ENCODE measurements around the gene FBN1.

The FBN1 gene

DNA sequence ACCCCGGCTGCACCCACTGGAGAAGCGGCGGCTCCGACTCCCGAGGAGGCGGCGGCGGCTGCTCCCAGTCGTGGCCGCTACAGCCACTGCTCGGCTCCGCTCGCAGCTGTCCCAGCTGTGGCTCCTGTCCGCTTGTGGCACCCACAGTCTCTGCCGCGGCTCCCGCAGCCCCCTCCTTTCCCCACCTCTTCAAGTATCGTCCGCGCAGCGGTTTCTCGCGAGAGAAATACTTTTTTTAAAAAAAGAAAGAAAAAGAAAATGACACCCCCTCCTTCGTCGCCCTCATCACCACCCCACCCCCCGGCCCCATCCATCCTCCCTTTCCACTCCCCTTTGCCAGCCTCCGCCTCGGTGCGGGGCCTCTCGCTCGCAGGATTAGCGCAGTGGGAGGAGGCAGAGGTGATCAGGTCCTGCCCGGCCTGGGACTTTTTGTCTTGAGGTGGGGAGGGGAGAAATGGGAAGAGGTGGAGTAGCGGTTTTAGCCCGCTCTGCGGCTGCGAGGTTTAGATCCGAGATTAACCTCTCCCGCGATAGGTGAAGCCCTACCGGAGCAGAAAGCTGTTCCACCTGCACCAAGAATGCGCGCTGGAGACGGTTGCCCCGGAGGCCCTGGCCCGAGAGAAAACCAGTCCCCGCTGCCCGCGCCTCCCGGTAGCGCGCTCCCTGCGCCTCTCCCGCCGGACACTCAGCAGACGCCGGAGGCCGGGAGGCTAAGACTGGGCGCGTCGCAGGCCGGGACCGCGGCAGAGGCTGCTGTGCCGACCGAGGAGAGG, at the start of gene FBN1:
Gene FBN1, minus strand, starts transcription at position 152 of the 773 bp plus-strand sequence. CDS start 940 bp downstream, outside the sequence.
- TF ChIP-seq ZFX (IDR thresholded peaks at IDR 0.05): no peak
- no peak for TF ChIP-seq CTCF (conservative IDR thresholded peaks at IDR 0.05)
- H3K27ac ChIP-seq: no peak within 1 kb of the TSS

DNA sequence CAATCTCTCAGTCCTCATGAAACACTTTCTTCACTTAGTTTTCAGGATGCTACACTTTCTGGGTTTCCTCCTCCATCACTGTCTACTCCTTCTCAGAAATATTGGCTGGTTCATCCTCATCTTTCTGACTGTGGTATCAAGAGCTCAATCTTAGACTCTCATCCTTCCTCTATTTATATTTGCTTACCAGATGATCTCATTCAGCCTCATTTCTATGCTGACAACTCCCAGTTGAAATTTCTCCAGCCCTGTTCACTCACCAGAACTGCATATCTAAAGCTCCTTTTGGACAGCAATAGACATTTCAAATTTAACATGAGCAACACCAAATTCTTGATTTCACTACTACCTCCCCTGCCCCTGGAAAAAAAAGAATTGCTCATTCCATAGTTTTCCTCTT, 48.0 kb upstream of the FBN1 start:
- TF ChIP-seq CTCF (conservative IDR thresholded peaks at IDR 0.05) (no peak), ZFX (IDR thresholded peaks at IDR 0.05) (no peak)
- no peak overlapping the region for H3K27ac ChIP-seq

- no peak for TF ChIP-seq CTCF (conservative IDR thresholded peaks at IDR 0.05)
- no peak for TF ChIP-seq ZFX (IDR thresholded peaks at IDR 0.05)
- H3K27ac ChIP-seq: no peak overlapping the region
These were observed 43.0 kb upstream of the FBN1 start for GRCh38 chr15:48688493-48688892.

- H3K27ac ChIP-seq: peak overlapping the region; percentile 18; the same call in 1 of the 2 replicates
- TF ChIP-seq ZFX (IDR thresholded peaks at IDR 0.05) (no peak), CTCF (conservative IDR thresholded peaks at IDR 0.05) (no peak)
These were observed 38.7 kb upstream of the FBN1 start for GRCh38 chr15:48683991-48684765.

GRCh38 chr15:48682942-48683651, 37.6 kb upstream of the FBN1 start:
- TF ChIP-seq CTCF (conservative IDR thresholded peaks at IDR 0.05) (no peak), ZFX (IDR thresholded peaks at IDR 0.05) (no peak)
- peak overlapping the region; percentile 18; the same call in 1 of the 2 replicates for H3K27ac ChIP-seq

DNA sequence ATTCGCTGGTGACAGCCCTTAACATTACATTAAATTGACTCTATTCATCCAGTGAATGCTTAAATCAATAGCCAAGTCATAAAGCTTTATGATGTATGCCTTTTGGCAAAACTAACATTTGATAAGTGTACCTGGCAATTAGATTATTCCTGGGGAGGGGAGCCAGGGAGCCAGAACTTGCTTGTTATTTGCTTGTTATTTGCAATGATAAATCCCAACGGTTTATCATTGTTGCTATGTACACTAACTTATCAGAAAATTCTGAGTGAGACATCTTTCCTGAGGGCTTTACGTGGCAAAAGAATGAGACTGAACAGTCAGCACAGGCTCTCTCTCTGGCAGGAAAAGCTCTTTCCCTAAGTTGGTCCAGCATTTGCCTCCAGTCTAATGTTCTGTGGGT, 35.8 kb upstream of the FBN1 start:
- TF ChIP-seq ZFX (IDR thresholded peaks at IDR 0.05): no peak
- TF ChIP-seq CTCF (conservative IDR thresholded peaks at IDR 0.05): no peak
- H3K27ac ChIP-seq: peak overlapping the region; percentile 27; the same call in 1 of the 2 replicates

All from C4-2B (cell line).